ENCODE data around the gene GPSM1. TPM values are rescaled to one million over a fixed set of nuclear protein-coding genes. Genes with fewer than 3 reads are reported as not detected.

Gene GPSM1
- total and polyA plus RNA-seq, 9 of the 15 experiments (the other 6 are each of a cell fraction or from before 2014, with no cell fraction given), result 0.04 to 14.2 (median 3.1) TPM

DNA sequence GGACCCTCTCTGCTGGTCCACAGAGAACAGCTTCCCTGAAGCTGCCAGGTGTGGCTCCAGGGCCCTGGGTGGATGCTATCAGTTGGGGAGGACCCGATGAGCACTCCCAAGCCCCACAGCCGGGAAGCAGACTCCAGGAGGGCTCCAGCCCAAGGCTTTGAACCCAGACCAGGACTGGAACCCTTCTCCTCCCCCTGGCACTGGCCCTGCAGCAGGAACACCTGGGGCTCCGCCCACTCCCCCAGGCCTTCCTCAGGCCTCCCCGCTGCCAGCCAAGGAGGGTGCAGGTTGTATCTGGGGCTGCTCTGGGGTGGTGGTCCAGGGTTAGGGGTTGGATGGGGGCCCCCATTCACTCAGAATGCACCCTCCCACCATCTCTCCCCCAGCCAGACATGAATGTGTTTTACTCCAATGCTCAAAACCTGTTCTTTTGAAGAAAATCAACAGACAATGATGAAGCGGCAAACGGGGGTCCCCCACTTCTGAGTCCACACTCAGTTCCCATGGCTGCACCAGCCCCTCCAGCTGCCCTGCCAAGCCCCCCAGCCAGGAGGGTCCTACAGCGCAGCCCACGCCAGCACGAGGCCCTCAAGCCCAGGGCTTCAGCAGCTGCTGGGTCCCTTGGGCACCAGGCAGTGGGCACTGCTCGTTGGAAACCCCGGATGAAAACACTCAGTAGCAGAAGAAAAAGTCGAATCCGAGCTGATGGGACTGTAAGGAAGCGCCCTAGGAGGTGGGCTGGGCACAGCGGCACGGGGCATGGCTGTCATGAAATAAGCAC is 46.6 kb upstream of the GPSM1 start:
- no peak overlapping the region for H3K27ac ChIP-seq (ENCODE audit: extremely low read depth, low read depth, low read length)
- no peak overlapping the region for H3K4me3 ChIP-seq
- H3K9me1 ChIP-seq (ENCODE audit: control insufficient read depth, insufficient read depth, low read length), result no peaks in the 10 kb centered on the region
- H2AFZ ChIP-seq (ENCODE audit: low read depth, low read length), result no peak overlapping the region
- no peaks in the 10 kb centered on the region; the same call in 1 of the 2 replicates for H3K9me3 ChIP-seq (replicated peaks; ENCODE audit: control insufficient read depth, insufficient read depth, low read depth, low read length)
- FAIRE-seq (no peak), DNase-seq (ENCODE audit: extremely low read depth in 1 of 4, low spot score in 3 of 4) (no peak), ATAC-seq (no peak)
- H4K20me1 ChIP-seq (replicated peaks; ENCODE audit: control insufficient read depth, insufficient read depth, low read length), result 0 out of 2 replicates have a peak, but pooled peaks cover 6% of the 10 kb centered on the region
- no peak overlapping the region for H3K9ac ChIP-seq (ENCODE audit: insufficient read depth in 1 of 2, low read depth in 2 of 2, low read length in 2 of 2)
- intact Hi-C loops (cut with micrococcal nuclease), result no loop called here
- in situ Hi-C loops (cut with MboI), result no loop called here
- H3K4me1 ChIP-seq (replicated peaks in 1 of 2; ENCODE audit: control insufficient read depth in 2 of 2, insufficient read depth in 2 of 2, low read length in 2 of 2), result peaks cover 0 to 46% of the 10 kb centered on the region in 2 experiments; a peak in 2 of 5 replicates
- H3K27me3 ChIP-seq (ENCODE audit: control insufficient read depth in 2 of 2, insufficient read depth in 2 of 2, low read length in 2 of 2), result peaks cover 25 to 64% of the 10 kb centered on the region in 2 experiments; a peak in 4 of 5 replicates
- 8% methylated on average over 14 of the region's 16 CpGs for WGBS (ENCODE audit: insufficient coverage, low coverage, missing lambda C conversion rate)
- no TSS peak for BruUV-seq (replicated peaks)
- no peaks in the 10 kb centered on the region for H3K36me3 ChIP-seq (ENCODE audit: control insufficient read depth, insufficient read depth, low read length)
- ChIA-PET POLR2A (interaction anchor here (0.6 kb wide), 2 partner anchors 17 to 137 kb away, joined by 3 read pairs; no protein-coding TSS in a partner anchor), CTCF (ENCODE audit: low intra/inter-chr PET ratio) (interaction anchor here (0.6 kb wide), 1 partner anchor 109 kb away, joined by 3 read pairs; no protein-coding TSS in a partner anchor)
- no peaks in the 10 kb centered on the region for H3K79me2 ChIP-seq (ENCODE audit: control insufficient read depth, insufficient read depth, low read length)
- H3K4me2 ChIP-seq (ENCODE audit: insufficient read depth, low read length), result no peak overlapping the region
- TF ChIP-seq MED1 (CRISPR knock-in tag; IDR thresholded peaks at IDR 0.05; ENCODE audit: borderline replicate concordance) (no peak), E2F6 (IDR thresholded peaks at IDR 0.05; ENCODE audit: borderline replicate concordance in 1 of 2, extremely low read depth in 1 of 2, insufficient read depth in 1 of 2, insufficient read length in 1 of 2, low read depth in 1 of 2, low read length in 1 of 2, poor library complexity in 1 of 2, severe bottlenecking in 1 of 2) (no peak), SRSF9 (IDR thresholded peaks at IDR 0.05; ENCODE audit: borderline replicate concordance, low read depth, low read length) (no peak), HDAC3 (IDR thresholded peaks at IDR 0.05; ENCODE audit: borderline replicate concordance, partially characterized antibody) (no peak), RBBP5 (IDR thresholded peaks at IDR 0.05; ENCODE audit: borderline replicate concordance, insufficient read depth, low read length, poor library complexity, severe bottlenecking) (no peak), CUX1 (CRISPR knock-in tag; IDR thresholded peaks at IDR 0.05) (no peak), GABPB2 (CRISPR knock-in tag; conservative IDR thresholded peaks at IDR 0.05) (no peak), ZNF384 (IDR thresholded peaks at IDR 0.05; ENCODE audit: low read depth, low read length) (no peak)
- TF ChIP-seq, protein P1, sequence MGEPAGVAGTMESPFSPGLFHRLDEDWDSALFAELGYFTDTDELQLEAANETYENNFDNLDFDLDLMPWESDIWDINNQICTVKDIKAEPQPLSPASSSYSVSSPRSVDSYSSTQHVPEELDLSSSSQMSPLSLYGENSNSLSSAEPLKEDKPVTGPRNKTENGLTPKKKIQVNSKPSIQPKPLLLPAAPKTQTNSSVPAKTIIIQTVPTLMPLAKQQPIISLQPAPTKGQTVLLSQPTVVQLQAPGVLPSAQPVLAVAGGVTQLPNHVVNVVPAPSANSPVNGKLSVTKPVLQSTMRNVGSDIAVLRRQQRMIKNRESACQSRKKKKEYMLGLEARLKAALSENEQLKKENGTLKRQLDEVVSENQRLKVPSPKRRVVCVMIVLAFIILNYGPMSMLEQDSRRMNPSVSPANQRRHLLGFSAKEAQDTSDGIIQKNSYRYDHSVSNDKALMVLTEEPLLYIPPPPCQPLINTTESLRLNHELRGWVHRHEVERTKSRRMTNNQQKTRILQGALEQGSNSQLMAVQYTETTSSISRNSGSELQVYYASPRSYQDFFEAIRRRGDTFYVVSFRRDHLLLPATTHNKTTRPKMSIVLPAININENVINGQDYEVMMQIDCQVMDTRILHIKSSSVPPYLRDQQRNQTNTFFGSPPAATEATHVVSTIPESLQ (CRISPR knock-in tag; IDR thresholded peaks at IDR 0.05), result no peak
- TF ChIP-seq, protein P2, sequence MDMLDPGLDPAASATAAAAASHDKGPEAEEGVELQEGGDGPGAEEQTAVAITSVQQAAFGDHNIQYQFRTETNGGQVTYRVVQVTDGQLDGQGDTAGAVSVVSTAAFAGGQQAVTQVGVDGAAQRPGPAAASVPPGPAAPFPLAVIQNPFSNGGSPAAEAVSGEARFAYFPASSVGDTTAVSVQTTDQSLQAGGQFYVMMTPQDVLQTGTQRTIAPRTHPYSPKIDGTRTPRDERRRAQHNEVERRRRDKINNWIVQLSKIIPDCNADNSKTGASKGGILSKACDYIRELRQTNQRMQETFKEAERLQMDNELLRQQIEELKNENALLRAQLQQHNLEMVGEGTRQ (CRISPR knock-in tag; IDR thresholded peaks at IDR 0.05), result no peak

All from K562 (cell line).